GM19351 (cell line): ENCODE measurements around the gene MSMP.
A peak's percentile ranks its signal among the peaks of the same experiment; 100 is the strongest.

ENCODE experiments used
- ATAC-seq: cut with Tn5 transposase; IDR thresholded peaks from one replicate; pipeline ENCODE4 v1.9.1; 2021; ENCODE audit warnings: mild to moderate bottlenecking, moderate library complexity; ENCODE audit not compliant: unreplicated experiment

The MSMP gene

DNA sequence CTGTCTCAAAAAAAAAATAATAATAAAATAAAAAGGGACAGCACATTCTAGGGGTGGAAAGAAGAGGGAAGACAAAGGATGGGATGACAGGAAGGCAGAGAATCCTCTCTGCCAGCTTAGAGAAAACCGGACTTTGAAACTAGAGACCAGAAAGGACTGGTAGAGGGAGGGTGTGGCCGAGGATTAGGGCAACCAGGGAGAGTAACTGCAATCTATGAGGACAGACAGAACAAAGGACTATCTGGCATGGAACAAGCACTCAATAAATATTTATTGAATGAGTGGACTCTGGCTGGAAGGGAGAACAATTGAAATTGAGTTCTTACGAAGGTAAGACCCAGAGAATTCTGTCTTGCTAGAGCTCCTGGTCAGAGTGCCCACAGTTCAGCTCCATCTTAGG is 7.5 kb downstream of the MSMP start:
- ATAC-seq = no peak

DNA sequence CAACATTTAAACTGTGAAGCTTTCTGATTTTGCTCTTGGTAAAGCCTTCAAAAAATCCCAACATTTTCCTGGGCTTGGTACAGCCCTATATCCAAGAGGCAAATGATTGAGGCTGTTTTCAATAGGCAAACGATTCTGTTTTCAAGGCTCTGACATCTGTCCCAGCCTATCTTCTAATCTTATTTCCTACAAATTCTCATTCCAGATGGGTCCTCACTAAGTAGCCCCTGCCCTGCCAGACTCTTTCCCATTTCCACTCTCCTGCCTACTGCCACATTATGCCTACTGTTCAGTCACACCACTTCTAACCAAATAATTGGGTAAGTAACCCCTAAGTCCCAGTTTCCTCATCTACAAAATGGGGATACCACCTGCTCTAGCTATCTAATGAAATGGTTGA is 8.5 kb downstream of the MSMP start:
- no peak for ATAC-seq

DNA sequence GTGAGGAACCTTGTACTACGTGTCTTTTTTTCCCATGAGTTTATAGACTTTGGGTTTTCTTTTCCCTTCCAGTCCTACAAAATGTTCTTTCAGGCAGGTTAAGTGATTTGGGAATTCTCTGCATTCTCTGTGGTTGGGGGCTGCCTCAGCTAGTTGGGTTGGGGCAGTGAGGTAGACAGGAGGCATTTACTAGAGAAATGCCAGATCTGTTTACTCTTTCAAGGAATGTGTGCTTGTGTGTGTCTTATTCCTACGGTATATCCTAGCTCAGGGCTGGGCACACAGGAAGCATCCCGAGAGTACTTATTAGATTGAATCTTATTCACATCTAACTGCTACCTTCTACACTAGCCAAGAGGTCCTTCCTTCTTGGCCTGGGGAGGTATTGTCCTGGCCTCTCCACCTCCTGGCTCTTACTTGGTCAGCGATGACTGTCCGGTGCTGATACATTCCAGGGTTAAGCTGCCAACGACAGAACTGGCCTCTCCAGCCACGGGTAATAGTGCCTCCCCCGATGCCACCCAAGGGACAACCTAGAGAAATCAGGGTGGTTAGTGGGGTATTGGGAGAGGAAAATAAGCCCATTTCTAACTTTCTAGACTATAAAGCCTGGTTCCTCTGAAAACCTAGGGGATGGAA is 10.1 kb downstream of the MSMP start:
- ATAC-seq = no peak

DNA sequence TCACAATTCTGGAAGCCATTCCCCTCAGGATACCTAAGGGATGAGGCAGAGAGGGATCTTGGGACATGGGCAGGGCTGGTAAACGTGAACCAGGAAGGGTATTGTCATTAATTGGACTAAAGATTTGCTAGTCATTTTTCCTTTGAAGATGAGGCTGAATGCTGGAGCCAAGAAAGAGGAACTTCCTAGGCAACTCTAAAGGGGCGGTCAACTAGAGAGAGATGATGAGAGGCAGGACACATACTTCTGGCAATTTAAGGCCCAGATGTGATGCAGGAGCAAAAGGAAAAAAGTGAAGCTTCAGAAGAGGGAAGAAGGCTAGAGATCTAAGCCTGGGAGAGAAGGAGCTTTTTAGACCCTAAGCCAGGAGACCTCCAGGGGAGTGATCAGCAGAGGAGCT is 10.6 kb downstream of the MSMP start:
- no peak for ATAC-seq

DNA sequence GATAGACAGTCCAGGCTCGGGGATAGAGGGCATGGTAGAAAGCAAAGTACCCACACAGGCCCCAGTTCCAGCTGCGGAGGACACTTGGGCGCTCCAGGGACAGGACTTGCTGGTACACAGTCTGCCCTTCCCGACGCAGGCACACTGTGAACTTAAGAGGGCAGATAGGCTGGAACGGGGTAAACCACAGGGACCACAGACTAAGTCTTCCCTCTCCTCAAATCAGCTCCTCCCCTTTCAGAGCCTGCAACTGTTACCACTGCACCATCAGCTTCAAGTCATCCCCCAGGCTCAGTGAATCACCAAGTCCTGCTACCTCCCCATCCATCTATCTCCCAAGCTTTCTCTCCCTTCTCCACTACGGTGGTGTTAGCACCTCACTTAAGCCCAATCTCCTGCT is 12.3 kb downstream of the MSMP start:
- ATAC-seq = no peak

DNA sequence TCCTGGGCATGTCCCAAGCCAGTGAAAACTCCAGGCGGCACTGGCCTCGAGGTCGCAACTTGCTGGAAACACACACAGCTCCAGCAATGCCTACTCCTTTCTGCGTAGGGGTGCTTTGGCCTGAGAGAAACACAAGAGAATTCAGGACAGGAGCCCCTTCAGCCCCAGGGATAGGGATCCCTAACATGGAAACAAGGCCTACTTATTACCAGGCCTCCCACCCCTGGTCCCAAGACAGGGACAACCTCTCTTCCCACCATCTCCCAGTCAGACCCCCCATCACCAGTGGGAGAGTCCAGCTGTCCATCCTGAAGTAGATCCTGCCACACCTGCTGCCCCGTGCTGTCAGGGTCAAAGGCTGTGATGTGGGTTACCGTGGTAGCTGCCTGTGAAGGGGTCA is 13.8 kb downstream of the MSMP start:
- no peak for ATAC-seq

DNA sequence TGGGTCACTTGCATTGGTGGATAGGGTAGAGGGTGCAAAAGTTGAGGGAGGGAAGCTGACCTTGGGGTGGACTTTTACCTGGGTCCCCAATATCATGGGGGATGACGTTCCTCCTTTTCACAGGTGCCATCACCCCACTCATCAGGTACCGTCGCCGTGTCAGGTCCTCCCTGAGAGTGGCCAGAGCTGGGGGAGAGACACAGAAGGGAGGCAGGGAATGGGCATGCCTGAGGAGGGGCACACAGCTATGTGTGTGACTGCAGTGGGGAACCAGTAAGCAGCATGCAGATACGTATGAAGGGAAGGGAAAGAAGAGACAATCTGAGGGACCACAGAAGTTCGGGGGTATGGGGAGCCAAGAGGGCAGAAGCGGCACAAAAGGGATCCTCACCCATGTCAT is 15.2 kb downstream of the MSMP start:
- no peak for ATAC-seq

DNA sequence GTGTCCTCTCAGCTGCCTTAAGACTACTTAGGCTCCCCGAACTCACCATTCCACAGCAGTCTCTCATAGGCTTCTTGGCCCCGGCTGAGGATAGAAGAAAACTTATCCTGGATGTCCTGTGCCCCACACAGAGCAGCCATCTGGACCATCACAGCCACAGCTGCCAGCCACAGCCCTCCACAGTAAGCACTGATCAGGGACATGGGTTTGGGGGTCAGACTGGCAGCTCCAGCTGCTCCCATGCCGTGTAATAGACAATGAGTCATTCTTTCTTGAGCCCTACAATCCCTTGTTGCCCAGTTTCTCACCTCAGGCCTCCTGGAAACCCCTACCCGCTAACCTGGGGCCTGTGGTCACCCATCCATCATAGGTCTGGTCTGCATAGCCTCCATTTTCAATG is 15.9 kb downstream of the MSMP start:
- ATAC-seq = no peak

DNA sequence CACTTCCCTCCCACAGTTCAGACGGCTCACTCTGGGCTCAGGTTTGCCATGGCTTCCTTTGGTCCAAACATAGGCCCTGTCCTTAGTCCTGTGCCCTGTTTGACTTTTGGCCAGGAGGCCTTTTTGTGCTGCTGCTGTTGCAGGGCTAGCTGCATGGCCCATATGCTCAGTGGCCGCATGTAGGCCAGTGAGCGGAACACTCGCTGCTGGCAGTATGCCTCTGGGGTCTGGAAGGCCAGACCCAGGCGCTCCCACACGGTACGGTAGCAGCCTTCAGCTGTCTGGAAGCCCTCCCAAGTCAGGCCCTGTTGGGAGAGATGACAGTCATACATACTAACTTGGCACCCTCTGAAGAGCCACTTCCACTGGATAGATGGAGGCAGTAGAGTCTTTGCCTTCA is 16.9 kb downstream of the MSMP start:
- no peak for ATAC-seq

DNA sequence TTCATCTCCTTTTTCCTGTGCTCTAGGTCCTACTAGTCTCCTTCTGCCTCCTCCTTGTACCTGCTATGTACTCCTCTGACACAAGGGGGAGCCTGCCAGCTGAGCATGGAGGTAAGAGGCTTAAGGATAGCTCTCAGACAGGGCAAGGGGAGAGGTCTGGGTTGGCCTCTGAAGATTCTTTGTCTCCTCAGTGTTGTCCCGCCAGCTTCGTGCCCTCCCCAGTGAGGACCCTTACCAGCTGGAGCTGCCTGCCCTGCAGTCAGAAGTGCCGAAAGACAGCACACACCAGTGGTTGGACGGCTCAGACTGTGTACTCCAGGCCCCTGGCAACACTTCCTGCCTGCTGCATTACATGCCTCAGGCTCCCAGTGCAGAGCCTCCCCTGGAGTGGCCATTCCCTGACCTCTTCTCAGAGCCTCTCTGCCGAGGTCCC is 17.9 kb downstream of the MSMP start:
- ATAC-seq = no peak

DNA sequence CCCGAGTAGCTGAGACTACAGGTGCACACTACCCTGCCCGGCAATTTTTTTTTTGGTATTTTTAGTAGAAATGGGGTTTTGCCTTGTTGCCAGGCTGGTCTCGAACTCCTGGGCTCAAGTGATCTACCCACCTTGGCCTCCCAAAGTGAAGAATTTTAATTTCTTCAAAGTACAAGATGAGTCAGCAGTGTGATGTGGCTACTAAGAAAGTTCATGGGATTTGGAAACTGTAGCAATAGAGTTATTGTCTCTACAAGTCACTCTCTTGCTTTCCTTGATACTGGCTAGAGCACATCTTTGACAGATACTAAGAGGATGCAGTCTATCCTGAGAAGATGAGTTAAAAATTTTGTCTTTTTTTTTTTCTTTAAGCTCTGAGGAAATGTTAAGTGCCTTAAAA is 20.0 kb downstream of the MSMP start:
- no peak for ATAC-seq

DNA sequence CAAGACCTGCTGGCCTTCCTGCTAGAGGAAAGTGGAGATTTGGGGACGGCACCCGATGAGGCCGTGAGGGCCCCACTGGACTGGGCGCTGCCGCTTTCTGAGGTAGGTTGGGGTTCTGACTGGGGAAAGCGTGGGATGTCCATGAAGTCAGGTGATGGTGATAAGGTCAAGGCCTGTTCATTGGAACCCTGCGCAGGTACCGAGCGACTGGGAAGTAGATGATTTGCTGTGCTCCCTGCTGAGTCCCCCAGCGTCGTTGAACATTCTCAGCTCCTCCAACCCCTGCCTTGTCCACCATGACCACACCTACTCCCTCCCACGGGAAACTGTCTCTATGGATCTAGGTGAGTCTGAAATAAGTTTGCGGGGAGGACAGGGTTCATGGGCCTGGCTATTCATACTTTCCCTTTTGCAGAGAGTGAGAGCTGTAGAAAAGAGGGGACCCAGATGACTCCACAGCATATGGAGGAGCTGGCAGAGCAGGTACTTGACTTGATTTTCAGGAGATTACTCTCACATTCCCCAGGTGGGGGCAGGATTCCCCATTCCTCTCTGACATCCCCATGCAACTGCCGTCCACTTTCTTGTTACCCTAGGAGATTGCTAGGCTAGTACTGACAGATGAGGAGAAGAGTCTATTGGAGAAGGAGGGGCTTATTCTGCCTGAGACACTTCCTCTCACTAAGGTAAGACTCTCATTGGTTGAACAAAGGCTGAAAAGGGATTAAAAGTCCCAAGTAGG is 21.1 kb downstream of the MSMP start:
- peak; percentile 5 for ATAC-seq

DNA sequence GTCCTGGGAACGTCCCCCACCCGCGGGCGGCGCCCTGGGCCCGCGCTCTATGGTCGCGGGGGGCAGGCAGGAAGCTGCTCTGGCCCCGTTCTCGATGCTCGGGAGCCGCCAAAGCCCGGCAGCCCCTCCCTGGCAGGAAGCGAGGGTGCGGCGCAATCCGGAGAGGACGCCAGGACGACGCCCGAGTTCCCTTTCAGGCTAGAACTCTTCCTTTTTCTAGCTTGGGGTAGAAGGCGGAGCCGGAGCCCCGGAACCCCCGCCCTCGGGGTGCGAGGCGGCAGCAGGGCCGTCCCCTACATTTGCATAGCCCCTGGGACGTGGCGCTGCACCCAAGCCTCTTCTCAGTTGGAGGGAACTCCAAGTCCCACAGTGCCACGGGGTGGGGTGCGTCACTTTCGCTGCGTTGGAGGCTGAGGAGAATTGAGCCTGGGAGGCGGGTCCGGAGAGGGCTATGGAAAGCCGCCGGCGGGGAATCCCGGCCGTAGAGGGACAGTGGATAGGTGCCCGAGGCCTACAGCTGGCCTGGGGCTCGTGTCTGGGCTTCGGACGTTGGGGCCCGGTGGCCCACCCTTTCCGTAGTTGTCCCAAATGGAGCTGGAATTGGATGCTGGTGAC is 21.8 kb downstream of the MSMP start, which contains the start of the genes CREB3 and TLN1:
Gene CREB3, plus strand, starts transcription at position 482 of the 615 bp plus-strand sequence. Its CDS starts 107 bp downstream, at position 589.
Gene TLN1, minus strand, starts transcription at position 11 of the 615 bp plus-strand sequence. CDS start 6,501 bp downstream, outside the sequence.
- peak; percentile 76 for ATAC-seq

DNA sequence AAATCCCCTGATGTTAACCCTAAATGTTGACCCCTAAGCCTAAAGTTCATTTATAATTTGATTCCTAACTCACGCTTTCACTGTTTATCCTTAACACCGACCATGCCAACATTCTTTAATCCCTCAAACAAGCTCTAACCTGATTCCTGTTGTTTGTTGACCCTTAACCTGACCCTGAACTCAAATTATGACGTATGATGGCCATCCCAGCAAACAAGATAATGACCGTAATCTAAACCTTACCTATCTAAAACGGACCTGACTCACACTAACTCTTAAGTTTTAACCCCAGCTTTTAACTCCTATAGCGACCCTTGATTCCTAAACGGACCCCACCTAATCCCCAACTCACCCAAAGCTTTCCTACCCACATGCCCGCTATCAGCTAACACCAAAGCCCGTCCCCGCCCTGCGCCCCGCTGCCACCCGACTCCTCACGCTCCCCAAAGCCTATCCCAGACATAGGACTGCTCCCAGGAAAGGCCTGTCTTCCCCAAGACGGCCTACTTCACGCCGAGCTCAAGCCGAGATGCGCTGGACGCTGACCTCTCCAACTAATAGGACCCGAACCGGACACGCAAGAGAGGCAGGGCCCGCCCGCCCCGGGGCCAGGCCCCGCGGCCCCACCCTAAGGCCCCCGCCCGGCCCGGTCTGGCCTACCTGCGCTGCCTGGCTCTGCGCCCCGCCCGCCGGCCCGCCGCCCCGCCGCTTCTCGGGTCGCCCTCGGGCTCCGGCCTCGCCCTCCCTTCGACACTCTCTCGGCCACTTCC is 22.5 kb downstream of the MSMP start:
- no peak for ATAC-seq

DNA sequence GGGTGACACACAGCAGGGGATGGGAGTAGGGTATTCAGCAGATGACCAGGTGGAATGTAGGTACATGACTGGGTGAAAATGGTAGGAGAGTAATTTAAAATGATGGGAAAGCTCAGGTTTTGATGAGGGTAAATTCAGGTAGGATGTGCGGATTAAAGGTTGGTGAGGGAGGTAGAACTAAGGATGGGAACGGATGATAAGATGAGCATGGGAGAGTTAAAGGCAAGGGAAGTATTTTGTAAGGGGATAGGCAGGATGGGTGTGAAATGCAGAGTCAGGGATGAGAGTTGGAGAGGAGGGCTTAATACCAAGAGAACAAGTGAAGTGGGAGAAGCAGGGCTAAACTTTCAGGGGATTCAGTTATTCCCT is 23.6 kb downstream of the MSMP start:
- no peak for ATAC-seq

DNA sequence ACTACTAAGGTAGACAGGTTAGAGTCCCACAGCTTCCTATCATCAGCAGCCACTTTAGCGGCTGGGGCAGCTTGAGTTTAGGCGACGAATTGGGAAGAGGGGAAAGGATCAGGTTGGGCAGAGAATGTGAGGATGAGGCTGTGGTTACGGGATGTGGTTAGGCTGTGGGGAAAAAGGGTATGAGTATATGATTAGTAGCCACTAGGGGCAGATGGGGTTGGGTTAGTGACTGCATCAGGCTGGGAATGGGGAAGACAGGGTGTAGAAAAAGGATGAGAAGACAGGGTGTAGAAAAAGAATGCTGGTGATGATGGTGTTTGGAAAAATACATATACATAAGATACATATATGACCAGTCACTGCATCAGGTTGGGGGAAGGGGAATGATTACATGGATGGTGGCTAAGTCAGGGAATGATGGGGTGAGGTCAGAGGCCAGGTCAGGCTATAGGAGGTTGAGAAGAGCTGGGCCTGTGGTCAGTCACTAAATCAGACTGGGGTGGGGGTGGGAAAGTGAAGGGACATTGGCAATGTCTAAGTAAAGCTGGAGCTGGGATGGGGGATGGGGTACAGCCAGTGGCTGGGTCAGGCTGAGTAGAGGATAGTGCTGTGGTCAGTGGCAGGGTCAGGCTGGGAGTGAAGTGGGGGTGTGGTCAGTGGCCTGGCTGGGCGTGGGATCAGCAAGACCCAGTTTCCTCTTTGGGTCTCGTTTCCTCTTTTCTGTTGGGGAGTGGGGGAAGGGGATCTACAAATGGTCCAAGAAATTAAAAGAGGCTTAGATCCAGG is 24.2 kb downstream of the MSMP start:
- ATAC-seq = no peak

DNA sequence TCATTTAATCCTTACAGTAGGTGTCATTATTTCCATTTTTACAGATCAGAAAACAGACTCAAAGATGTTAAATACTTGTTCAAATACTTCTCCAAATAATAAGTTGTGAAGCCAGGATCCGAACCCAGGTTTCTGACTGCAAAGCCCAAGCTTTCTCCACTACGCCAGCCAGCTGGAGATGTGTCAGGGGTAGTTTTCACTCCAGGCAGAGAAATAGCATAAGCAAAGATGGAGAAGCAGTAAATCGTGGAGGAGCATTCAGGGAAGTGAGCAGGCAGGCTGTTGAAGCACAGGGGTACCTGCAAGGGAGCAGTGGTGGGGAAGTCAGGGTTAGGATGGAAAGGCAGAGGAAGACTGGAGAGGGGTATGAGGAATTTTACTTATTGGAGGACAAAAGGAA is 25.0 kb downstream of the MSMP start:
- no peak for ATAC-seq

DNA sequence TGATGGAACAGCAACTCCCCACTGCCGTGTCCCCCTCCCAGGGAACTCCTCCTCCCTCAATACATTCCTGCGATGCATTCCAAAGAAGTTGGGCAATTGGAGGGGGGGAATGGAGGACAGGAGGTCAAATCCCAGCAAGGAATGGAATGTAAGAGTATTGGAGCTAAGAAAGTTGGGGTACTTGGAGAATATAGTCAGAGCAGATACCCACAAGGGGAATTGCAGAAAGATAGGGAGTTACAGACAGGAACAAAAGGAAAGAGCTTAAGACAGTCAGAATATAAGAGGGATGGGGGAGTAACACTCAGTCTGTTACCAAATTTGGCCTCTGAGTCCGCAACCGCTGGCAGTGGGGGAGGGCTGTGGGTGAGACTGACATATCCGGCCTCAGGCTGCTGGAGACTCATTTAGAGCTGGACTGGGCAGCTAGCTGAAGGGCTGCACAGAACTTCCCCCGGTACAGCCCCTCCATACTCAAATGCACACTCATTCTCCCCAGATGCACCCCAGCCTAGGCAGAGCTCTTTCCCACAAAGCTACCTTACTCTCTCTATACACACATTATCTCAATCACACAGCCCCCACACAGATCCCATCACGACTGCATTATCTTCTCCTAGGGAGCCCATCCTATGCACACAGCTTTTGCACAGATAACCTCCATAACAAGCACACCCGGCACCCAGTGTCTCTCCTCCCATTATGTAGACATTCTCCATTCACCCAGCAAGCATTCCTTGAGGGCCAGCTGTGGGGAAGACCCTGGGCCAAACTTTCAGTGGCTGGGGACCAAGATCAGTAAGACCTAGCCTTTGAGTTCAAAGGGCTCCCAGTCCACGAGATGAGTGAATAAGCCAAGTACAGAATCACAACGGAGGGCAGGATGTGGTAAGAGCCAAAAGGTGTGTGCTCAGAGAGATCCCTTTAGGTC is 25.8 kb downstream of the MSMP start:
- ATAC-seq = no peak

DNA sequence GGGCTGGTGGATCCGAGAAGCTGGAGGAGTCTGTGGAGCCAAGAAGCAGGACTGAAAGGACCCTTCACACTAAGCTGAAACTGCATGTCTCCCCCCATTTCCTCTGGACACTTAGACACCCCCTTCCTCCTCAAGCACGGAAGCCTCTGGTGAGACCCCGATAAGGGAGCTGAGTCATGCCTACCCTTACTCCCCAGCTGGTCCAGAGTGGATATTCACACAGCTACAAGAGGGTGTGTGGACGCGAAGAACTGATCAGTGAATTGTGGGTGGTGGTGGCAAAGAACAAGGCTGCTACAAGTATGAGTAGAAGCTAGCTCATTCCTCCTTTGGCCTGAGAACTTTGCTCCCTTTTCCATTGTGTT is 26.4 kb downstream of the MSMP start:
- no peak for ATAC-seq

DNA sequence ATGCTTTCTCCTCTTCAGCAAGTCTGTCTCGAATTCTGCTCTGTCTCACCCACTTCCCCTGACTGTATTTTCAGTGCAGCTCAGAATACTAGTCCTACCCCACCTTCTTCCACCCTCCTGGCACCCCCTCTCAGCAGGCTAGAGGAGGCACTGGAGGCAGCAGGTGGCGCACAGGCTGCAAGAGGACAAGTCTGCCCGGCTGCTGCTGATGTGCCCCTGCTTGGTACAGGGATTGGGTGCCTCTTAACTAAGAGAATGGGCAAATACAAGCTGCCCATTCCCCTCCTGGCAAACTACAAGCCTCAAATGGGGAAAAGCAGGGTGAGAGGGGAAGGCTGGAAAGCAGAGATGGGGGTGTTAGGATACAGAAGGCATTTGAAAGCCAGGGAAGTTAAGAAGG is 27.1 kb downstream of the MSMP start:
- ATAC-seq = no peak
